IPS-15b (cell line): ENCODE results near the gene NUP58.
"Not testable (repeated sequence)": the region's sequence is repeated elsewhere in the genome, so short reads cannot be mapped to it uniquely, and the experiment has no call there.

Source experiments
- H3K27me3 ChIP-seq: one replicate; pipeline ENCODE4 v1.6.1; 2013; ENCODE audit warnings: low read length; ENCODE audit not compliant: control insufficient read depth, insufficient read depth
- H3K36me3 ChIP-seq: one replicate; pipeline ENCODE4 v1.6.1; 2013; ENCODE audit warnings: low read length; ENCODE audit not compliant: control insufficient read depth, insufficient read depth
- H3K4me1 ChIP-seq: one replicate; pipeline ENCODE4 v1.6.1; 2013; ENCODE audit warnings: mild to moderate bottlenecking, low read length; ENCODE audit not compliant: control insufficient read depth, insufficient read depth
- H3K4me3 ChIP-seq: one replicate; pipeline ENCODE4 v1.5.1; 2013; ENCODE audit warnings: low read depth, low read length
- H3K9ac ChIP-seq: one replicate; pipeline ENCODE4 v1.6.1; 2013; ENCODE audit warnings: low read depth, mild to moderate bottlenecking, low read length
- H3K9me3 ChIP-seq: one replicate; pipeline ENCODE4 v1.6.1; 2013; ENCODE audit warnings: mild to moderate bottlenecking, low read length; ENCODE audit not compliant: control insufficient read depth, insufficient read depth

NUP58 gene

DNA sequence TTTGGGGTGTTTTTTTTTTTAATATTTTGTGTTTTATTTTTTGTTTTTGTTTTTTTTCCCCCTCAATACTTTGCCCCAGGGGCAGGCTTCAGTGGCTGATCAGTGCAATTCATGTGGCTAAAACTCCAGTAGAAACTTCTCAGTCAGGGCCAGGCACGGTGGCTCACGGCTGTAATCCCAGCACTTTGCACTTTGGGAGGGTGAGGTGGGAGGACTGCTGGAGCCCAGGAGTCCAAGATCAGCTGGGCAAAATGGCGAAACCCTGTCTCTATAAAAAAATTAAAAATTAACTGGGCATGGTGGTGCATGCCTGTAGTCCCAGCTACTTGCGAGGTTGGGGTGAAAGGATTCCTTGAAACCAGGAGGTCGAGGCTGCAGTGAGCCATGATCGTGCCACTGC, 53.0 kb downstream of the NUP58 start:
- no peaks in the 10 kb centered on the region for H3K9me3 ChIP-seq

DNA sequence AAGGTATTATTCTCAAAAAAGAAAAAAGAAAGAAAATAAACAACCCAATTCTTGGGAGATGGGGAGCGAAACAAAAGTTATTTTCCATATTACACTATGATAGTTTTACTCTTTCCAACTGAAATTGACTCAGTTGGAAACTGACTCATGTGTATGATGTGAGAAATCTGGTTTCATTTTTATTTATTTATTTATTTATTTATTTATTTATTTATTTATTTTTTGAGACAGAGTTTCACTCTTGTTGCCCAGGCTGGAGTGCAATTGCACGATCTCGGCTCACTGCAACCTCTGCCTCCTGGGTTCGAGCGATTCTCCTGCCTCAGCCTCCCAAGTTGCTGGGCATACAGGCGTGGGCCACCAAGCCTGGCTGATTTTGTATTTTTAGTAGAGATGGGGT, 59.0 kb downstream of the NUP58 start:
- H3K9me3 ChIP-seq, H3K4me3 ChIP-seq, H3K9ac ChIP-seq, H3K27me3 ChIP-seq, H3K4me1 ChIP-seq, H3K36me3 ChIP-seq: not testable (repeated sequence)

More for the DNA sequence above, 53.0 kb downstream of the NUP58 start:
- Histone ChIP-seq H3K36me3 (no peaks in the 10 kb centered on the region), H3K27me3 (no peaks in the 10 kb centered on the region), H3K4me3 (no peak overlapping the region), H3K9ac (no peak overlapping the region), H3K4me1 (no peaks in the 10 kb centered on the region)

DNA sequence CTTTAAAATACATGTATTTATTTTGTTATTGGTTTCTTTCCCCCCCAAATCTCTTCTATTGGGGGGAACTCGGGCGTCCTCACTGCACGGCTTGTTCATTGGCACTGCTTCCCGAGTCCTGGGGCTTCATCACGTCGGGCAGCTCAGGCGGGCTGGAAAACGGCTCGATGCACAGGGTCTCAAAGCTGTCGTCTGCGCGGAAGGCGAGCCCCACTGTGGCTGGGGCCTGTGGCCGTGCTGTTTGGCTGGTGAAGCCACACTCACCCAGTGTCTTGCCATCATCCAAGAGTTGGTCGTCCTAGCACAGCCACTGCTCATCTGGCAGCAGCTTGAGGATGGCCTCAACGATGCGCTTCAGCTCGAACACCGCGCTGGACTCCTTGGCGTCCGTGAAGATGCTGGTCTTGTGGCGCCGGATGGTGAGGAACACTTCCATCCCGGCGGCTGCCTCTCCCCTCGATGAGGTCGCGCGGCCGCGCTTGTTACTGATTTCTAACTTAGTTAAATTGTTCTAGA, 64.4 kb downstream of the NUP58 start:
- Histone ChIP-seq H3K36me3 (no peaks in the 10 kb centered on the region), H3K4me3 (no peak overlapping the region), H3K9me3 (no peaks in the 10 kb centered on the region), H3K4me1 (no peaks in the 10 kb centered on the region), H3K27me3 (peaks cover 9% of the 10 kb centered on the region), H3K9ac (no peak overlapping the region)

DNA sequence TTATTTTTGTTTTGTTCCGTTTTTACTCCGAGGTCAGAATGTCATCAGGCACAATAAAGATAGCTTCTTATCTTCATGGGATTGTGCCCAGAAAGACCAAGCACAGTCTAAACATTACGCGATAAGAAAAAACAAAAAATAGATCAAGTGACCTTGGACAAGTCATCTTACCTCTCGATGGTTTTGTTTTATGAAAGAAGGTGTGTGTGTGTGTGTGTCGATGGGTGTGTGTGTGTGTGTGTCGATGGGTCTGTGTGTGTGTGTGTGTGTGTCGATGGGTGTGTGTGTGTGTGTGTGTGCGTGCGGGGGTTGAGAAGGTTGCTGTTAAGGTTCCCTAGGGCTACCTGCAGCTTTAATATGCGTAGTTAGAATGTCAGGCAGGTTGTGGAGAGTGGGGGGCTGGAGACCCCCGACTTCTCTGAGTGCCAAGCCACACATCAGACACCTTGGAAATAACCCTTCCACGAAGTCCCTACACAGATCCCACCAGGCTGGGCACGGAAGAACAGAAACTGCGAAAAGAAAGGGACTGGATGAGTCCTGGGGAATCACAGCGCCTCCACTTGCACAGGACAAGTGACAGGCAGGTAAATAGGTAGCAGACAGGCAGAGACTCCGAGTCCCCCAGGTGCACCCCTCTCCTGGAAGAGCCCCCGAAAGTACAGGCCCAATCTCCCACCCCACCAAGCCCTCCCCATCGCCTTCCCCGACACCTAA, 69.9 kb downstream of the NUP58 start:
- Histone ChIP-seq H3K36me3 (no peaks in the 10 kb centered on the region), H3K9me3 (no peaks in the 10 kb centered on the region), H3K27me3 (peaks cover 42% of the 10 kb centered on the region), H3K4me3 (peak overlapping the region; percentile 65), H3K4me1 (no peaks in the 10 kb centered on the region), H3K9ac (no peak overlapping the region)

DNA sequence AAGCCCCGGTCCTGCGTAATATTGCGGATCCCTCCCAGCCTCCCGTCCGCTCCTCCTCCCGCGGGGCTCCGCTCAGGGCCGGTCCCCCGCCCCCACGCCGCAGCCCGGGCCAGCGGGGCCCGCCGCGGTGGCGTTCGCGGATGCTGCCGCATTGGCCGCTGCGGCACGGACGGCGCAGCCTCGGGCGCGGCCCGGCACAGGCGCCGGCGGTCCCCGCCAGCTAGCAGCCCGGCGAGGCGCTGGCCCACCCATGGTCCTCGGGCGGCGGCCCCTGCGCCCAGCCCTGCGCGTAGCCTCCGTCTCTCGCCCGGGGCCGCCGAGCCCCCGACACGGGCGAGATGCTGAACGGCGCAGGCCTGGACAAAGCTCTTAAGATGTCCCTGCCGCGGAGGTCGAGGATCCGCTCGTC, 70.5 kb downstream of the NUP58 start, which contains the start of gene ATP8A2:
Gene ATP8A2, plus strand, starts transcription at position 100 of the 409 bp plus-strand sequence. Its CDS starts 239 bp downstream, at position 339.
- H3K27me3 ChIP-seq = peaks cover 42% of the 10 kb centered on the region
- H3K4me3 ChIP-seq = peak within 1 kb of the TSS; percentile 65
- H3K9ac ChIP-seq = no peak within 1 kb of the TSS
- H3K4me1 ChIP-seq = no peaks in the 10 kb centered on the region
- H3K9me3 ChIP-seq = no peaks in the 10 kb centered on the region
- no peaks in the 10 kb centered on the region for H3K36me3 ChIP-seq

DNA sequence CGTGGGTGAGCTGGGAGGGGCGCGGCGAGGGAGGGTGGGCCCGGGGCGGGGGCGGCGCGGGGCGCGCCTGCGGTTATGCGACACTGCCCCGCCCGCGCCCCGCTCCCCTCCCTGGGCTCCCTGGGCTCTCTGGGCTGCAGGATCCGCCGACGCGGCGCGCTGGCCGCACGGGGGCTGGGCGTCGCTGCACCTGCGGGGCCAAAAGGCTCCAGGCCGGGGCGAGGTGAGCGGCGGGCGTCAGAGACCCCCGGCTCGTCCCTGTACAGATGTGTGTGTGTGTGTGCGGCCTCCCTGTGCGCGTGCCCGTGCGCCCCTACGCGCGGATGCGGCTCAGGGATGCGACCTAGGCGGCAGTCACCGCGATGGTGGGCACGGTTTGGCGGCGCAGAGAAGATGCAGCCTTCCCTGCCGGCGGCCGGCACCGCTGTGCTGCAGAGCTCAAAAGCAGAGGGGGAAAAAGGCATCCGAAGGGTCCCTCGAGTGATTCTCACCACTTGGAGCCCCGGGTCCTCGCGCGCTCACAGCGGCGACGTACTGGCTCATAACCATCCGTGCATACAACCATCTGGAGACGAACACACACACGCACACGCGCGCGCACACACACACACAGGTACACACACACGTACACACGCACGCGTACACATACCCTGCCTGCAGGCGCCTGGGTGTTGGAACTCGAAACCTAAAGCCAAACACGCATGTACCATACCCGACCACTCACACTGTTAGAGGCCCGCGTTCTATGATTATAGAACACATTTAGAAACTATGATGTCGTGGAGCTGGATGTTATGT, 71.1 kb downstream of the NUP58 start:
- Histone ChIP-seq H3K4me3 (peak overlapping the region; percentile 65), H3K36me3 (no peaks in the 10 kb centered on the region), H3K27me3 (peaks cover 42% of the 10 kb centered on the region), H3K9me3 (no peaks in the 10 kb centered on the region), H3K4me1 (no peaks in the 10 kb centered on the region), H3K9ac (no peak overlapping the region)

DNA sequence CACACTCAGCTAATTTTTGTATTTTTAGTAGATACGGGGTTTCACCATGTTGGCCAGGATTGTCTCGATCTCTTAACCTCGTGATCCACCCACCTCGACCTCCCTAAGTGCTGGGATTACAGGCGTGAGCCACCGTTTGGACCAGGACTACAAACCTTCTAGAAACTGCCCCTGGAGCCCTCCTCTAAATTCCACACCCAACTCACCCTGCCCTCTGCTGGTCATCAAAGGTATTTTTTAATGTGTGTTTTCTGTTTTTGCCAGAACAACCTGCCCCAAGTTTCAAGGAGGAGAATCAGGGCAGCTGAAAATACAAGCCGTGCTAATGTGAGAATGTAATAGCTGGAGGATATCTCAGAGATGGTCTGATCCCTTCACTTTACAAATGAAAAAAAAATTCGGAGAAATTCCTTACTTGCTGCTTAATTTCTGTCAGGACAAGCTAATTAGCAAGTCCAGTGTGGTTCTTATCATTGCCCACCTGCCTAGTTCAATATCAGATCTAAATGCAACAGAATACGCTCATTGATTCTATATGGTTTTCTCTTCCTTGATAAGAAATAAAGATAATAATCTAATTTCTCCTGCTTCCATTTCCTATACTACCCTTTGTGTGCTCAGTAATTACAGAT, 74.4 kb downstream of the NUP58 start:
- Histone ChIP-seq H3K36me3 (no peaks in the 10 kb centered on the region), H3K9ac (no peak overlapping the region), H3K4me1 (no peaks in the 10 kb centered on the region), H3K27me3 (peaks cover 32% of the 10 kb centered on the region), H3K4me3 (no peak overlapping the region), H3K9me3 (no peaks in the 10 kb centered on the region)

DNA sequence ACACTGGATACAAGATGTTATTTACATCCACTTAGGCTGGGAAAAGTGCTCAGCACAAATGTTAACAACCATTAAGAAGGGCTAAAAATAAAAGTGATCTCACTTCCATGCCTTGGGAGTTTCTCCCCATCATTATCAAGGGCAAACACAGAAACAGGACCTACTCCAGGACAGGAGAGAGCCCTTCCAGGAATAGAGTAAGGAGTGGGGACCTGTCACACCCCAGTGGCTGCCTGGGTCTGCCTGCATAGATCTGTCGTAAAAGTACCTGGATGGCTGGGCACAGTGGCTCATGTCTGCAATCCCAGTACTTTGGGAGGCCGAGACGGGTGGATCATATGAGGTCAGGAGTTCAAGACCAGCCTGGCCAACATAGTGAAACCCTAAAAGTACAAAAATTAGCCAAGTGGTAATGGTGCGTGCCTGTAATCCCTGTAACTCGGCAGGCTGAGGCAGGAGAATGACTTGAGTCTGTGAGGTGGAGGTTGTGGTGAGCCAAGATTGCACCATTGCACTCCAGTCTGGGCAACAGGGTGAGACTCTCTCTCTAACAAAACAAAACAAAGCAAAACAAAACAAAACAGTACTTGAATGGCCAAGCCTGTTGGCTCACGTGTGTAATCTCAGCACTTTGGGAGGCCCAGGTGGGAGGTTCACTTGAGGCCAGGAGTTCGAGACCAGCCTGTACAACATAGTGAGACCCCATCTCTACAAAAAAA, 76.0 kb downstream of the NUP58 start:
- H3K4me1 ChIP-seq = no peaks in the 10 kb centered on the region
- no peak overlapping the region for H3K4me3 ChIP-seq
- no peak overlapping the region for H3K9ac ChIP-seq
- H3K9me3 ChIP-seq = no peaks in the 10 kb centered on the region
- peaks cover 22% of the 10 kb centered on the region for H3K27me3 ChIP-seq
- H3K36me3 ChIP-seq = no peaks in the 10 kb centered on the region

DNA sequence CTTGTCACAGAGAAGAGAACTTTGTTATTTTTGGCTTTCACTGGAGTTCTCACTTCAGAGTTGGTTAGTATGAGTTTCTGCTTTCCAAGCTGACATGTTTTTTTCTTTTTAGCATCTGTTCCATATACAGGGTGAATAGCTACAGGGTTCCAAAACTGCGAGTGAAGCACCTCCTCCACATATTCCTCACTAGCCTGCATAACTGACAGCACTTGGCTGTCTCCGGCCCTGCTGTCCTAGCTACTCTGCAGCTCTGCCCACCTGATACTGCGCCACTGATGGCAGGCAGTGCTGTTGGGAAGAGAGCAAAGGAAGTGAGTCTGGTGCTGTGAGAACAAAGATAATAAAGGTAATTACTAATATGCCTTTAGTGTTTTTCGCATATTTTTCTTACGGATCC, 77.1 kb downstream of the NUP58 start:
- H3K9me3 ChIP-seq = no peaks in the 10 kb centered on the region
- H3K4me3 ChIP-seq = no peak overlapping the region
- H3K9ac ChIP-seq = no peak overlapping the region
- no peaks in the 10 kb centered on the region for H3K36me3 ChIP-seq
- no peaks in the 10 kb centered on the region for H3K4me1 ChIP-seq
- H3K27me3 ChIP-seq = peaks cover 11% of the 10 kb centered on the region

DNA sequence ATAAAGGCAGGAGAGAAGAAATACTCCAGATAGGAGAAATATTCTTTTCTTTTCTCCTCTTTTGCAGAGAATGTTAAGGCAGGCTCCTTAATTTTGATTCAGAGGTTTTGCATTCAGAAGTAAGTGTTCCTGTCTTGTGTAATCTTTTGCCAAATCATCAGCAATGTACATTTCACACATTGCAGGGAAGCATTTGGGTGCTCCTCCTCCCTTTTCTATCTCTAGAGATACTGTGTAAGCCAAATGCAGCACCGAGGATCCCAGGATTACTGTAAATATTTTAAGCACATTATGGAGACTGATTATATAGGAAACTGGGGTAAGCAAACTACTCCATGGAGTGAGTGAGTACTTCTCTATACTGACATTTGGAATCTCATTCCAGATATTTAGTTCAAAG, 77.6 kb downstream of the NUP58 start:
- Histone ChIP-seq H3K27me3 (peaks cover 6% of the 10 kb centered on the region), H3K4me1 (no peaks in the 10 kb centered on the region), H3K36me3 (no peaks in the 10 kb centered on the region), H3K9ac (no peak overlapping the region), H3K4me3 (no peak overlapping the region), H3K9me3 (no peaks in the 10 kb centered on the region)

DNA sequence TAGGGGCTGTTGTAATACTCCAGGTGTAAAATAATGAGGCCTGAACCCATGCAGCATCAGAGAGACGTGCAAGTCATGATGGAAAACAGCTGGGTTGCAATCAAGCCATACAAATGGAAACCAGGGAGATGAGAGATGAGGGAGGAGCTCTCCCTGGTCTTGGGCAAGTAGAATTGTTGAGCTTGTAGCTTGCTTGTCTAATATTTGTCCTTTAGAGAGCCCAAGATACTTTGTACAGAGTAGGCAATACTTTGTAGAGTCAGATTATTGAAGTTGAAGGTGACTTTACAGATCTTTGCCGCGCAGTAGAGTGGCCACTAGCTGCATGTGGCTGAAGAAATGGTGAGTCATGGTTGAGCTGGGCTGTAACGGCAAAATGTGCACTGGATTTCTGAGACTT, 78.7 kb downstream of the NUP58 start:
- H3K9ac ChIP-seq = no peak overlapping the region
- H3K9me3 ChIP-seq = no peaks in the 10 kb centered on the region
- no peak overlapping the region for H3K4me3 ChIP-seq
- no peaks in the 10 kb centered on the region for H3K36me3 ChIP-seq
- no peaks in the 10 kb centered on the region for H3K4me1 ChIP-seq
- no peaks in the 10 kb centered on the region for H3K27me3 ChIP-seq
